ENCODE data around the gene CBFA2T2.
"Not testable (repeated sequence)": the region's sequence is repeated elsewhere in the genome, so short reads cannot be mapped to it uniquely, and the experiment has no call there.

The CBFA2T2 gene

DNA sequence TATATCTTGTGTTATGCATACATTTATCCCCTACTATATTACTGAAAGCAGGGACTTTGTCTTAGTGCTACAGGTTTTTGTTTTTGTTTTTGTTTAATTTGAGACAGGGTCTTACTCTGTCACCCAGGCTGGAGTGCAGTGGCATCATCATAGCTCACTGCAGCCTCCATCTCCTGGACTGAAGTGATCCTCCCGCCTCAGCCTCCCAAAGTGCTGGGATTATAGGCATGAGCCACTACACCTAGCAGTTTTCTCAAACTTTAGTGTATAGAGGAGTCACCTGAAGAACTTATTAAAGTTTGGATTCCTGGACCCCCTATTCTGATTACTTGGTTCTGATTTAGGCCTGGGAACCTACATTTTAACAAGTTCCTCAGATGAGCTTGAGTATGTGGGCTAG lies 51.9 kb downstream of the CBFA2T2 start:
- Mint-ChIP-seq H3K27ac (no peak overlapping the region), H3K36me3 (peaks cover 4% of the 10 kb centered on the region), H3K27me3 (no peaks in the 10 kb centered on the region), H3K4me1 (ENCODE audit: low read depth) (peaks cover 4% of the 10 kb centered on the region), H3K4me3 (no peak overlapping the region), H3K9me3 (ENCODE audit: low read depth) (no peaks in the 10 kb centered on the region)

DNA sequence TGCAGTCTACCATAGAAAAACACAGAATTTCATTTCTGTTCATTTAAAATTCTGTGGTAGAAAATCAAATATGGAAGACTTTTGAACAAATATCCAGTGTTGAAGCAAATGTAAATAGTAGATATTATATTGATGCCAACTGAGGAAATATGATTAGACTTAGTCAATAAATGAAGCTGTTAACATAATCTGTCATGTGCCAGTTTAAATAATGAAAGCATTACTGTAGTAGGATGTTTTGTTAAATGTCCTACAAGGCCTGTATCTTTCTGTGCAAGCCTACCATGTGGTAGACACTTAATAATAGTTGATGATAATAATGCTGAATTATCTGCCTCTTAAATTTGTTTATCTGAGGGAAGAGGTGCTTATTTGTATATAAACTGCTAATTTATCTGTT lies 55.9 kb downstream of the CBFA2T2 start:
- Mint-ChIP-seq H3K4me1 (ENCODE audit: low read depth) (peaks cover 6% of the 10 kb centered on the region), H3K36me3 (peaks cover 5% of the 10 kb centered on the region), H3K4me3 (no peak overlapping the region), H3K27ac (no peak overlapping the region), H3K27me3 (no peaks in the 10 kb centered on the region), H3K9me3 (ENCODE audit: low read depth) (no peaks in the 10 kb centered on the region)

DNA sequence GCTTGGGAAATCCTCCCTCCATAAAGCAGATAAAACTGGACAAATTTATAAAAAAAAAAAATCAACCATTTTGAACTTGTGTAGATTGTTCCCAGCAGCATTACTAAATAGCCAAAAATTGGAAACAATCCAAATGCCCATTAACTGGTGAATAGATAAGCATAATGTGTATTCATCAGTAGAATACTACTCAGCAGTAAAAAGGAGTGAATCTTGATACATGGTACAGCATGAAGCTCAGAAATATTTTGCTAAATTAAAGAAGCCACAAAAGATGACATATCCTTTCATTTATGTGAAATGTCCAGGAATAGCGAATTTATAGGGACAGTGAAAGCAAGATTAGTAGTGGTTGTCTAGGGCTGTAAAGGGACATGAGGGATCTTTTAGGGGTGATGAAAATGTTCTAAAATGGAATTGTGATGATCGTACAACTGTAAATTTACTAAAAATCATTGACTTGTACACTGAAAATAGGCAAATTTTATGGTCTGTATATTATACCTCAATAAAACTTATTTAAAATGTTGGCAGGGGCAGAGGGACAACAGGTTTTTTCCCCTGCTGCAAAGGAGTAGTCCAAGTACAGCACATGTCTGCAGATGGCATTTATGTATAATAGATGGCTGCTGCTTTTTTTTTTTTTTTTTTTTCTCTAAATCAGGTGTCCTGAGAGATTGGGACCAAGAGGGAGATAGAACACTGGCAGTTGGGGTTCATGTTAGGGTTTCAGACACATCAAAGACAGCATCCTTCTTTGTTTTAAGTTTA lies 59.5 kb downstream of the CBFA2T2 start:
- Mint-ChIP-seq H3K4me3 (no peak overlapping the region), H3K36me3 (peaks cover 7% of the 10 kb centered on the region)

DNA sequence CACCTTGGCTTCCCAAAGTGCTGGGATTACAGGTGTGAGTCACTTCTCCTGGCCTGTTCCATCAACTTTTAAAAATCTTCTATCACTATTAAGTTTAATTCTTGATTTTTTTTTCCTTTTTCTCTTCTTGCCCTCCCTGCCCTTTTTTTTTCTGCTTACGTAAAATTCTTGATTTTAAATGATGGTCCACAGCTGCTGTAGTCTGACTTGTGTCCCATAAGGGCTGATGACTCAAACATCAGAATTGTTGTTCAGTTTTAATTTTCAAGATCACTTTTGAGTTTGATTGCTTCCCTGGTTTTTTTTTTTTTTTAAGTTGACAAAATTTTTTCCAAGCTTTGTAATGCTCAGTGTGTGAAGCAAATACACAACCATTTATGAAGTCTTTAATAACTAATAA lies 61.9 kb downstream of the CBFA2T2 start:
- no peaks in the 10 kb centered on the region for H3K9me3 Mint-ChIP-seq (ENCODE audit: low read depth)
- peaks cover 34% of the 10 kb centered on the region for H3K4me1 Mint-ChIP-seq (ENCODE audit: low read depth)
- H3K36me3 Mint-ChIP-seq: peaks cover 9% of the 10 kb centered on the region
- peak overlapping the region; percentile 2 for H3K27ac Mint-ChIP-seq
- H3K4me3 Mint-ChIP-seq: no peak overlapping the region
- H3K27me3 Mint-ChIP-seq: no peaks in the 10 kb centered on the region

More for the DNA sequence above, 59.5 kb downstream of the CBFA2T2 start:
- H3K4me1 Mint-ChIP-seq (ENCODE audit: low read depth): peaks cover 20% of the 10 kb centered on the region
- H3K27me3 Mint-ChIP-seq: no peaks in the 10 kb centered on the region
- no peak overlapping the region for H3K27ac Mint-ChIP-seq
- H3K9me3 Mint-ChIP-seq (ENCODE audit: low read depth): no peaks in the 10 kb centered on the region

DNA sequence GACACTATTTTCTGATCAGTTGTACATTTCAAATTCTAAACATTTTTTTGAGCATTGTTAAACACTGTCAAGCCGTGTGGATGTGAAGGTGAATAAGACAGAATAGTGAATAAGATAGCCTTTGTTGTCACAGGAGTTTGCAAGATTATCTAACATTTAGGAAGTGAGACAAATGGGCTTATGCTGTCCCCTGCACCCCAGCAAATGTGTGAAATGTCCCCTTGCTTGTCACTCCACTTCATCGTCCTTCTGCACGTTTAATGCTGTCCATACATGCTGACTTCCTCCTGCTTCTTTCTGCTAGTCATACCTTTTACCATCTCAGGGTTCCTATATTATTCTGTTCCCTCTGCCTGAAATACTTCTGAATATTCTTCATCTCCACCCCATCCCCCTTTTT lies 62.6 kb downstream of the CBFA2T2 start:
- no peak overlapping the region for H3K4me3 Mint-ChIP-seq
- H3K36me3 Mint-ChIP-seq: peaks cover 11% of the 10 kb centered on the region
- H3K4me1 Mint-ChIP-seq (ENCODE audit: low read depth): peaks cover 34% of the 10 kb centered on the region
- no peaks in the 10 kb centered on the region for H3K9me3 Mint-ChIP-seq (ENCODE audit: low read depth)
- no peaks in the 10 kb centered on the region for H3K27me3 Mint-ChIP-seq
- H3K27ac Mint-ChIP-seq: peak overlapping the region; percentile 2

DNA sequence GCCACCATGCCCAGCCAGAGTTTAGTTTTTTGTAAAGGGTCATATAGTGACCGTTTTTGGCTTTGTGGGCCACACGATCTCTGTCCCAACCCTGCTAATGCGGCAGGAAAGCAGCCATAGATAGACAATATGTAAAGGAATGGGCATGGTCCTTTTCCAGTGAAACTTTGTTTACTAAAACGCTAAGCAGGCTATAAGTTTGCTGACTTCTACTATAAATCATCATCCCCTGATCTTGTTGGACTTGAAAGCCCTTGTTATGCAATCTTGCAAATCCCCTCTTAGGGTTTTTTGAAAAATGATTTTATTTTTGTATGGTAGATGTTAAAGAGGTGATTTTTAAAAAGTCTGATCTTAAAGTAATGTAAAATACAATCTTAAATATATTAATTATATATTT lies 63.6 kb downstream of the CBFA2T2 start:
- Mint-ChIP-seq H3K27me3 (no peaks in the 10 kb centered on the region), H3K4me1 (ENCODE audit: low read depth) (peaks cover 34% of the 10 kb centered on the region), H3K4me3 (no peak overlapping the region), H3K9me3 (ENCODE audit: low read depth) (no peaks in the 10 kb centered on the region), H3K27ac (peak overlapping the region; percentile 23), H3K36me3 (peaks cover 13% of the 10 kb centered on the region)

DNA sequence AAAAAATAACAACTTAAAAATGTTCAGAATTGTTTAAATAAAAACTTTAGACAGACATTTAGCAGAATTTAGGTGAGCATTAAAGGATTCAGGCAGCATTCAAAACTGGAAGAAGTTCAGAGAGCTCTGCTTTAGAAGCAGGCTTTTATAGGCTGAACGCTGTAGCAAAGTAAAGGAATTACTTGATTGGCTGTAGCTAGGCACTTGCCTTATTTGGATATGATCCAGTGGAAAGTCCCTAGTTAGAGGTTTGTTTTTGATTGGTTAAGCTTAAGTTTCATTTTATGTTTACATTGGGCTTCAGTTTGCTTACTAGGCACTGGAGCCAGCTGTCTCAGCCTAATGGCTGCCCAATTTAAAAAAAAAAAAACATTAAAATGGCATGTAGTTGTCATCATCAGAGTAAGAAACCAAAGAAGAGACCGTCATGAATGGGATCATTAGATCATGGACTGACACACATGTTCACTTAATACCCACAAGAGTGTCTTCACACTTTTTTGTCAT lies 65.1 kb downstream of the CBFA2T2 start:
- Mint-ChIP-seq H3K36me3 (peaks cover 9% of the 10 kb centered on the region), H3K27ac (peak overlapping the region; percentile 92), H3K4me3 (peak overlapping the region; percentile 62), H3K9me3 (ENCODE audit: low read depth) (no peaks in the 10 kb centered on the region), H3K27me3 (no peaks in the 10 kb centered on the region), H3K4me1 (ENCODE audit: low read depth) (peaks cover 30% of the 10 kb centered on the region)

DNA sequence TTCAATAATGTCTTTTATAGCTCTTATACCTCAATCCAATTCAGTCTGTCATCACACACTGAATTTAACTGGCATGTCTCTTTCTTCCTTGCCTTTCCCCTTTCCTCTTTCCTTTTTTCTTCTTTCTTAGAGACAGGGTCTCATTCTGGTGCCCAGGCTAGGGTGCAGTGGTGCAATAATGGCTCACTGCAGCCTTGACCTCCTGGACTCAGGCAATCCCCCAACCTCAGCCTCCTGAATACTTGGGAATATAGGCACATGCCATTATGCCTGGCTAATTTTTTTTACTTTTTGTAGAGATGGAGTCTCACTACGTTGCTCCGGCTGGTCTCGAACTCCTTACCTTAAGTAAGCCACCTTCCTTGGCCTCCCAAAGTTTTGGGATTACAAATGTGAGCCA lies 65.9 kb downstream of the CBFA2T2 start:
- Mint-ChIP-seq H3K4me1 (ENCODE audit: low read depth) (peaks cover 30% of the 10 kb centered on the region), H3K27ac (peak overlapping the region; percentile 94), H3K4me3 (peak overlapping the region; percentile 28), H3K9me3 (ENCODE audit: low read depth) (no peaks in the 10 kb centered on the region), H3K27me3 (no peaks in the 10 kb centered on the region), H3K36me3 (peaks cover 8% of the 10 kb centered on the region)

DNA sequence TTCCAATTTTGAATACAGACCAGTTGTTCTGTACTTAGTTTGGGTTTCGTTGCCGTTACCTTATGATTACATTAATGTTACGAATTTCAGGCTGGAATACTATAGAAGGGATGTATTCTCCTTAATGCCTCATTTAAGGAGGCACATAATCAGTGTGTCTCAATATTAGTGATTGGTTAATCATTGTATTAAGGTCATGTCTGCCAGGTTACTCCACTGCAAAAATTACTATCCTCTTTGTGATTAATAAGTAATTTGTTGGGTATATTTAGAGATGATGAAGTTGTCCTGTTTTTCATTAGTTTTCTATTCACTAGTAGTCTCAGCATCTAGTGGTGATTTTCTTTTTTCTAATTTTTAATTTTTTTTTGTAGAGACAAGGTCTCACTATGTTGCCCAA lies 66.3 kb downstream of the CBFA2T2 start:
- no peaks in the 10 kb centered on the region for H3K27me3 Mint-ChIP-seq
- H3K27ac Mint-ChIP-seq: peak overlapping the region; percentile 94
- peaks cover 6% of the 10 kb centered on the region for H3K36me3 Mint-ChIP-seq
- H3K4me3 Mint-ChIP-seq: peak overlapping the region; percentile 25
- no peaks in the 10 kb centered on the region for H3K9me3 Mint-ChIP-seq (ENCODE audit: low read depth)
- H3K4me1 Mint-ChIP-seq (ENCODE audit: low read depth): peaks cover 30% of the 10 kb centered on the region

DNA sequence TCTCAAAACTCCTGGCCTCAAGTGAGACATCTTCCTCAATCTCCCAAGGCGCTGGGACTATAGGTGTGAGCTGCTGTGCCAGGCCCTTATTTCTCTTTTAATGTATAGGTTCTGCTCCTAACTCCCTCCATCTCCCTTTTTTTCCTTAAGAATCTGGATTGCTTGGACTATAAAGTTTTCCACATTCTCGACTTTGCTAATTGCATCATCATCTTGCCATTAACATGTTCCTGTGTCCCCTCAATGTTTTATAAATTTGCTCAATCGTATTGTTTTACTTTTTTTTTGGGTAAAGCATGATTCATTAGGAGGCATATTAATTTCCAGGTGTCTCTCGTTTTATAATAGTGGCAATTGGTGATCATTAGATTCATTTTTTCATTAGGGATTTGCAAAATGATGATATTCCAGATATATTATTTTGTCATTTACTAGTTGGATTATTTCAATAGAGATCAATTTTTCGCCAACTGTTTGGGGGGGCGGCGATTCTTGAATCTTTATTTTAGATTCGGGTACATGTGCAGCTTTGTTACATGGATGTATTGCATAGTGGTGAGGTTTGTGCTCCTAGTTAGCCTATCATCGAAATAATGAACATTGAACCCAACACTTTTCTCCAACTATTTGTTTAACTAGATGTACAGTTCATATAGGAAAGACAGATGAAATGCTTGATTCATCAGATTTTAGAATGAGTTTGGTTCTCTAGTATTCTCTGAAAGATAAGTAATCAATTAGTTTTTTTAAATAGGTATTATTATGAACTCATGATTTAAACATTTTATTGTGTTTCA lies 68.7 kb downstream of the CBFA2T2 start:
- Mint-ChIP-seq H3K4me3 (no peak overlapping the region), H3K36me3 (peaks cover 8% of the 10 kb centered on the region), H3K27ac (peak overlapping the region; percentile 34), H3K9me3 (ENCODE audit: low read depth) (no peaks in the 10 kb centered on the region), H3K27me3 (no peaks in the 10 kb centered on the region), H3K4me1 (ENCODE audit: low read depth) (peaks cover 25% of the 10 kb centered on the region)

DNA sequence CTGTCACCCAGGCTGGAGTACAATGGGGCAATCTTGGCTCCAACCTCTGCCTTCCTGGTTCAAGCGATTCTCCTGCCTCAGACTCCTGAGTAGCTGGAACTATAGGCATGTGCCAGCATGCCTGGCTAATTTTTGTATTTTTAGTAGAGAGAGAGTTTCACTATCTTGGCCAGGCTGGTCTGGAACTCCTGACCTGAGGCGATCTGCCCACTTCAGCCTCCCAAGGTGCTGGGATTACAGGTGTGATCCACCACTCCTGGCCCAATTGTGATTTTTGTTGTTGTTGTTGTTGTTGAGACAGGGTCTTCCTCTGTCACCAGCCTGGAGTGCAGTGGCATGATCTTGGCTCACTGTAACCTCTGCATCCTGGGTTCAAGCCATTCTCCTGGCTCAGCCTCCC lies 69.3 kb downstream of the CBFA2T2 start:
- Mint-ChIP-seq H3K4me3 (no peak overlapping the region), H3K27ac (no peak overlapping the region), H3K9me3 (ENCODE audit: low read depth) (no peaks in the 10 kb centered on the region), H3K4me1 (ENCODE audit: low read depth) (peaks cover 22% of the 10 kb centered on the region), H3K36me3 (peaks cover 10% of the 10 kb centered on the region), H3K27me3 (no peaks in the 10 kb centered on the region)

DNA sequence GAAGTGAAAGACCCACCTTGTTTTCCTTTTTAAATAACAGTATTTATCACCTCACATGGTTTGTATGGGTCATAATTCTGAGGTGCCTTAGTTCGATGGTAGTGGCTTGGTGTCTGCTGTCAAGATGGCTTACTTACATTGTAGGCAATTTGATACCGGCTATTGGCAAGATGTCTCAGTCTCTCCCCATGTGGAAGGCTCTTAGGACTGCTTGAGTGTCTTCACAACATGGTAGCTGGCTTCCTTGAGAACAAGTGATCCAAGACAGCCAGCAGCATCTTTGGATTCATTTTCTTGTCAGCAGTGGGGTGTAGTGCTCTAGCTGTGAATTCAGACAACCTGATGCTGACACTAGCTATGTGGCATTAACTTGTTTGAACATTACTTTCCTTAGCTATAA lies 70.1 kb downstream of the CBFA2T2 start:
- no peaks in the 10 kb centered on the region for H3K27me3 Mint-ChIP-seq

DNA sequence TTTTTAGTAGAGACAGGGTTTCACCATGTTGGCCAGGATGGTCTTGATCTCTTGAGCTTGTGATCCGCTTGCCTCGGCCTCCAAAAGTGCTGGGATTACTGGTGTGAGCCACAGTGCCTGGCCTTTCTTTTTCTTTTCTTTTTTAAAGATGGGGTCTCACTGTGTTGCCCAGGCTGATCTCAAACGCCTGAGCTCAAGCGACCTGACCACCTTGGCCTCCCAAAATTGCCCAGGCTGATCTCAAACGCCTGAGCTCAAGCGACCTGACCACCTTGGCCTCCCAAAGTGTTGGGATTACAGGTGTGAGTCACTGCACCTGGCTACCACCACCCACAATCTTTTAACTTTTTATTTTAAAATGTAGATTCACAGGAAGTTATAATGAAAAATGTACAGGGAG lies 71.2 kb downstream of the CBFA2T2 start:
- H3K4me1 Mint-ChIP-seq (ENCODE audit: low read depth); H3K36me3 Mint-ChIP-seq; H3K27ac Mint-ChIP-seq; H3K27me3 Mint-ChIP-seq; H3K9me3 Mint-ChIP-seq (ENCODE audit: low read depth); H3K4me3 Mint-ChIP-seq: not testable (repeated sequence)

More for the DNA sequence above, 70.1 kb downstream of the CBFA2T2 start:
- H3K36me3 Mint-ChIP-seq: peaks cover 10% of the 10 kb centered on the region
- peaks cover 19% of the 10 kb centered on the region for H3K4me1 Mint-ChIP-seq (ENCODE audit: low read depth)
- no peak overlapping the region for H3K4me3 Mint-ChIP-seq
- no peaks in the 10 kb centered on the region for H3K9me3 Mint-ChIP-seq (ENCODE audit: low read depth)
- no peak overlapping the region for H3K27ac Mint-ChIP-seq

DNA sequence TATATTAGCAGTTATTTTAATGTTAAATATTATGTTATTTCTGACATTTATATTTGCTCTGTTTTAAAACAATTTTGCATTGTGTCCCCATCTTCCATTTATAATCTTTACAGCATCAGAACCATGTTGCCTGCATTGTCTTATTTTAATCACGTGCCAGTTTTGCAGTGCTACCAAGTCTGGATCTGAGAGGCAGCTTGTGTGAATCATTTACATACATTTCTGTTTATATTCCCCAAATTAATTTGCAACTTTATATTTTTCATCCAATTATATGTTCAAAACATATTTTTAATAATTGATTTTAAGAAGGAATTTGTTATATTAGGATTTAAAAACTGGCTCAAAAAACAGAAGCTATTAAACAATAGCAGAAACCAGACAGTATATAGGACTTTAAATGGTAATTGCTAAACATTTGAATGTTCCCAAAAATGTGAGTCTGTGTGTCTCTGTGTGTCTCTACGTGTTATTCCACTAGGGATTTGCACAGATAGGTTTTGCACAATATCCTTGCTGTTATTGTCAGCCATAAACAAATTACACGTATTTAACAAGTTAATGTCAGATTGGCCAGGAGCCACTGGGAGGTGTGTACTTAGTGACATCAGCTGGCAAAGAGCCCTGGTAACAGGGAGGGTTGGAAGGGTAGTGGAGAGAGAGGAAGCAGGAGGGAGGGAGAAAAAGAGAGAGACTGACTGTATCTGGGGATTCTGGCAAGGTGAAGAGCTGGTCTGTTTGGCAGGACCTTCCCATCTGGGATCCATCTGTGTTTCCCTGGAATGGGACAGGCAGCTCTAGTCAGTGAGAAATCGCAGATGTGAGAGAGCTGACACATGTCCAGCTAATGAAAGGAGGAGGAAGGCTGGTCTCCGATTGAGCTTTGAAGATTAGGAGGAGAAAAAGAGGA lies 72.1 kb downstream of the CBFA2T2 start:
- Mint-ChIP-seq H3K4me1 (ENCODE audit: low read depth) (peaks cover 8% of the 10 kb centered on the region), H3K27ac (no peak overlapping the region), H3K27me3 (no peaks in the 10 kb centered on the region), H3K9me3 (ENCODE audit: low read depth) (no peaks in the 10 kb centered on the region), H3K4me3 (no peak overlapping the region), H3K36me3 (peaks cover 8% of the 10 kb centered on the region)
